RWPE2 (cell line): ENCODE results near the gene HBS1L.

Experiments used
- ATAC-seq: fragments of 200-7000 bp; cut with Tn5 transposase; 3 replicates; pipeline ENCODE4 v1.9.1; 2021; ENCODE audit warnings: low read depth
- DNase-seq: peaks from one replicate; pipeline ENCODE4 v3.0.0-alpha.2; 2020; ENCODE audit warnings: low spot score
- H3K27ac ChIP-seq: fragments of 450-650 bp; 2 replicates; pipeline ENCODE4 v1.5.1; 2017; ENCODE audit warnings: mild to moderate bottlenecking; ENCODE audit not compliant: poor library complexity, severe bottlenecking
- H3K27me3 ChIP-seq: fragments of 250-450 bp; sonication (Bioruptor Pico); 2 replicates; pipeline ENCODE4 v1.5.1; 2021; ENCODE audit warnings: mild to moderate bottlenecking, moderate library complexity; ENCODE audit not compliant: insufficient read depth, poor library complexity, severe bottlenecking
- H3K36me3 ChIP-seq: fragments of 250-450 bp; sonication (Bioruptor Pico); 2 replicates; pipeline ENCODE4 v1.5.1; 2020; ENCODE audit warnings: low read depth, mild to moderate bottlenecking, moderate library complexity
- H3K4me1 ChIP-seq: fragments of 250-450 bp; sonication (Bioruptor Pico); 2 replicates; pipeline ENCODE4 v1.5.1; 2021; ENCODE audit warnings: mild to moderate bottlenecking, moderate library complexity; ENCODE audit not compliant: insufficient read depth, poor library complexity, severe bottlenecking
- H3K4me3 ChIP-seq: fragments of 250-450 bp; sonication (Bioruptor Pico); 2 replicates; pipeline ENCODE4 v1.5.1; 2021; ENCODE audit warnings: mild to moderate bottlenecking, moderate library complexity; ENCODE audit not compliant: severe bottlenecking
- H3K9me3 ChIP-seq: fragments of 250-450 bp; sonication (Bioruptor Pico); 2 replicates; pipeline ENCODE4 v1.5.1; 2021; ENCODE audit warnings: mild to moderate bottlenecking, moderate library complexity; ENCODE audit not compliant: severe bottlenecking
- TF ChIP-seq, protein P1 (sequence below): fragments of 450-650 bp; IDR thresholded peaks from one replicate; pipeline ENCODE4 v1.5.1; 2017; ENCODE audit warnings: mild to moderate bottlenecking, moderate library complexity; ENCODE audit not compliant: poor library complexity, severe bottlenecking

HBS1L gene

GRCh38 chr6:135096403-135097130 lies 41.9 kb upstream of the HBS1L start:
- no peaks in the 10 kb centered on the region for H3K9me3 ChIP-seq

DNA sequence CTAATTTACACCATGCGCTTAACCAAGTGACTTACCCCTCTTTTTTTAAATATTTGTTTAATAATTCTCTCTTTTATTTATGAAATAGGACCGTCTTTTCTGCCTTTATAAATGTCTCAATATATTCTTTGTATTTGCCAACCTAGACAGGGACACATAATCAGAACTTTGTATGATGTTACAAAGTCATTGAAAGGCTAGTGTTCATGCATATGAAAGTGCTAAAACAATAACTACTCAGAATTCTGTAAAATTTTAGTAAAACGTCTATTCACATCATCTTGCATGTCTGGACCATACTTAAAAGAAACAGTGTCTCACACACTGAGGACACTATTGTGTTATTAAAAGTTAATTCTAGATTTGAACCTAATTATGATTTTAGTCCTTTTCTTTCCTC lies 41.1 kb upstream of the HBS1L start:
- no peak for ATAC-seq
- DNase-seq = no peak
- Histone ChIP-seq H3K9me3 (no peaks in the 10 kb centered on the region), H3K4me1 (peaks cover 4% of the 10 kb centered on the region), H3K4me3 (no peak overlapping the region), H3K27me3 (peaks cover 5% of the 10 kb centered on the region), H3K36me3 (no peaks in the 10 kb centered on the region), H3K27ac (no peak overlapping the region)
- TF ChIP-seq, protein P1, sequence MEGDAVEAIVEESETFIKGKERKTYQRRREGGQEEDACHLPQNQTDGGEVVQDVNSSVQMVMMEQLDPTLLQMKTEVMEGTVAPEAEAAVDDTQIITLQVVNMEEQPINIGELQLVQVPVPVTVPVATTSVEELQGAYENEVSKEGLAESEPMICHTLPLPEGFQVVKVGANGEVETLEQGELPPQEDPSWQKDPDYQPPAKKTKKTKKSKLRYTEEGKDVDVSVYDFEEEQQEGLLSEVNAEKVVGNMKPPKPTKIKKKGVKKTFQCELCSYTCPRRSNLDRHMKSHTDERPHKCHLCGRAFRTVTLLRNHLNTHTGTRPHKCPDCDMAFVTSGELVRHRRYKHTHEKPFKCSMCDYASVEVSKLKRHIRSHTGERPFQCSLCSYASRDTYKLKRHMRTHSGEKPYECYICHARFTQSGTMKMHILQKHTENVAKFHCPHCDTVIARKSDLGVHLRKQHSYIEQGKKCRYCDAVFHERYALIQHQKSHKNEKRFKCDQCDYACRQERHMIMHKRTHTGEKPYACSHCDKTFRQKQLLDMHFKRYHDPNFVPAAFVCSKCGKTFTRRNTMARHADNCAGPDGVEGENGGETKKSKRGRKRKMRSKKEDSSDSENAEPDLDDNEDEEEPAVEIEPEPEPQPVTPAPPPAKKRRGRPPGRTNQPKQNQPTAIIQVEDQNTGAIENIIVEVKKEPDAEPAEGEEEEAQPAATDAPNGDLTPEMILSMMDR = no peak

More at GRCh38 chr6:135096403-135097130, 41.9 kb upstream of the HBS1L start:
- Histone ChIP-seq H3K36me3 (no peaks in the 10 kb centered on the region), H3K4me3 (no peak overlapping the region), H3K27me3 (peaks cover 5% of the 10 kb centered on the region), H3K27ac (no peak overlapping the region), H3K4me1 (peaks cover 4% of the 10 kb centered on the region)
- ATAC-seq (no peak), DNase-seq (no peak)
- TF ChIP-seq, protein P1 = no peak

GRCh38 chr6:135094403-135094821 lies 39.8 kb upstream of the HBS1L start:
- ATAC-seq (no peak), DNase-seq (no peak)
- no peaks in the 10 kb centered on the region for H3K36me3 ChIP-seq
- TF ChIP-seq, protein P1 = no peak
- H3K4me3 ChIP-seq = no peak overlapping the region
- H3K27ac ChIP-seq = no peak overlapping the region
- peaks cover 2% of the 10 kb centered on the region for H3K9me3 ChIP-seq
- H3K4me1 ChIP-seq = peaks cover 4% of the 10 kb centered on the region
- H3K27me3 ChIP-seq = peaks cover 5% of the 10 kb centered on the region

GRCh38 chr6:135093578-135093977 lies 39.0 kb upstream of the HBS1L start:
- ATAC-seq = no peak
- Histone ChIP-seq H3K4me3 (no peak overlapping the region), H3K36me3 (no peaks in the 10 kb centered on the region), H3K9me3 (peaks cover 2% of the 10 kb centered on the region), H3K4me1 (peaks cover 9% of the 10 kb centered on the region), H3K27me3 (peaks cover 5% of the 10 kb centered on the region), H3K27ac (no peak overlapping the region)
- TF ChIP-seq, protein P1 = no peak
- DNase-seq = no peak

GRCh38 chr6:135092724-135093123 lies 38.1 kb upstream of the HBS1L start:
- Histone ChIP-seq H3K4me3 (no peak overlapping the region), H3K9me3 (peaks cover 2% of the 10 kb centered on the region), H3K36me3 (no peaks in the 10 kb centered on the region), H3K4me1 (peaks cover 9% of the 10 kb centered on the region), H3K27ac (no peak overlapping the region), H3K27me3 (peaks cover 5% of the 10 kb centered on the region)
- TF ChIP-seq, protein P1 = no peak
- DNase-seq (no peak), ATAC-seq (no peak)
